Activated CD4-positive, CD25-positive, alpha-beta regulatory T cell treated with anti-CD3 and anti-CD28 coated beads, Interleukin-2, amount 50 U/mL, for 16 hours (primary cell): Measurements from ENCODE around the gene AKAP12.

Experiments
- DNase-seq: peaks from one replicate; pipeline ENCODE4 v3.0.0-alpha.2; 2020; ENCODE audit warnings: low read depth, low spot score

Gene AKAP12, protein sequence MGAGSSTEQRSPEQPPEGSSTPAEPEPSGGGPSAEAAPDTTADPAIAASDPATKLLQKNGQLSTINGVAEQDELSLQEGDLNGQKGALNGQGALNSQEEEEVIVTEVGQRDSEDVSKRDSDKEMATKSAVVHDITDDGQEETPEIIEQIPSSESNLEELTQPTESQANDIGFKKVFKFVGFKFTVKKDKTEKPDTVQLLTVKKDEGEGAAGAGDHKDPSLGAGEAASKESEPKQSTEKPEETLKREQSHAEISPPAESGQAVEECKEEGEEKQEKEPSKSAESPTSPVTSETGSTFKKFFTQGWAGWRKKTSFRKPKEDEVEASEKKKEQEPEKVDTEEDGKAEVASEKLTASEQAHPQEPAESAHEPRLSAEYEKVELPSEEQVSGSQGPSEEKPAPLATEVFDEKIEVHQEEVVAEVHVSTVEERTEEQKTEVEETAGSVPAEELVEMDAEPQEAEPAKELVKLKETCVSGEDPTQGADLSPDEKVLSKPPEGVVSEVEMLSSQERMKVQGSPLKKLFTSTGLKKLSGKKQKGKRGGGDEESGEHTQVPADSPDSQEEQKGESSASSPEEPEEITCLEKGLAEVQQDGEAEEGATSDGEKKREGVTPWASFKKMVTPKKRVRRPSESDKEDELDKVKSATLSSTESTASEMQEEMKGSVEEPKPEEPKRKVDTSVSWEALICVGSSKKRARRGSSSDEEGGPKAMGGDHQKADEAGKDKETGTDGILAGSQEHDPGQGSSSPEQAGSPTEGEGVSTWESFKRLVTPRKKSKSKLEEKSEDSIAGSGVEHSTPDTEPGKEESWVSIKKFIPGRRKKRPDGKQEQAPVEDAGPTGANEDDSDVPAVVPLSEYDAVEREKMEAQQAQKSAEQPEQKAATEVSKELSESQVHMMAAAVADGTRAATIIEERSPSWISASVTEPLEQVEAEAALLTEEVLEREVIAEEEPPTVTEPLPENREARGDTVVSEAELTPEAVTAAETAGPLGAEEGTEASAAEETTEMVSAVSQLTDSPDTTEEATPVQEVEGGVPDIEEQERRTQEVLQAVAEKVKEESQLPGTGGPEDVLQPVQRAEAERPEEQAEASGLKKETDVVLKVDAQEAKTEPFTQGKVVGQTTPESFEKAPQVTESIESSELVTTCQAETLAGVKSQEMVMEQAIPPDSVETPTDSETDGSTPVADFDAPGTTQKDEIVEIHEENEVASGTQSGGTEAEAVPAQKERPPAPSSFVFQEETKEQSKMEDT (N-terminal part only)

DNA sequence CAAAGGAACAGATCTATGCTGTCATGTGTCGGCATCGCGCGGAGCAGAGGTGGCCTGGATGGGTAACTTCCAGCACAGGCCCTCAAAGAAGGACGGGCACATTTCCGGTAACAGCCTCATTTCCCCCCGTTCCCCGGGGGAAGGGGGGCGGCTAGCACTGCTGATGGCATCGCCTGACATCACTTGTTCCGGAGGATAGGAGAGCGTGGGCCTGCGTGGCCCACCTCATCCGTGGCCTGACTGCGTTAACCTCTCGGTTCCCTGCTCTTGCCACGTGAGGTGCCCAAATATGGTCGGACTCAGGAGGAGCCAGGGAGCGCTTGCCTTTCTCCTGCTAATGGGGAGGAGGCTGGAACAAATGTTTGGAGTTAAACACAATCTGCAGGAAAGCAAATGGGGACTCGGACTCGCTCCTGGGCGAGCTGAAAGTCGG, at the start of gene AKAP12:
Gene AKAP12, plus strand, starts transcription at position 365 of the 433 bp plus-strand sequence. CDS start 596 bp downstream, outside the sequence.
- no peak for DNase-seq

DNA sequence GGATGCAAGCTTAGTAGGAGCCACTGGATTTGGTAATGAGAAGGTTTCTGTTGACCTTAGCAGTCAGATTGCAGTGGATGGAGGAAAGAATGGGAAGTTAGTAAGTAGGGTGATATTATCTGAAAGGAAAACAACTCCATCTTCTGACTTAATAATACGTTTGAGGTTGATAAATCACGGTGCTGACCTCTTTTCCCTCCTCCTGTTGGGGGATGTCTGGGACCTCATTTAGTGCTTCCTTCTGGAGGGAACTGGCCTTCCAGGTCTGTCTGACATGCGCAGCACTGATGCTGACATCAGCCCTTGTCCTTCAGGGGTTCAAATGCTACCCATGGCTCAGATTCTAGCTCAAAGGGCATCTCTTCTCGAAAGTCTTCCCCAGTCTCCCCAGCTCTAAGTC, 48.2 kb upstream of the AKAP12 start:
- no peak for DNase-seq

DNA sequence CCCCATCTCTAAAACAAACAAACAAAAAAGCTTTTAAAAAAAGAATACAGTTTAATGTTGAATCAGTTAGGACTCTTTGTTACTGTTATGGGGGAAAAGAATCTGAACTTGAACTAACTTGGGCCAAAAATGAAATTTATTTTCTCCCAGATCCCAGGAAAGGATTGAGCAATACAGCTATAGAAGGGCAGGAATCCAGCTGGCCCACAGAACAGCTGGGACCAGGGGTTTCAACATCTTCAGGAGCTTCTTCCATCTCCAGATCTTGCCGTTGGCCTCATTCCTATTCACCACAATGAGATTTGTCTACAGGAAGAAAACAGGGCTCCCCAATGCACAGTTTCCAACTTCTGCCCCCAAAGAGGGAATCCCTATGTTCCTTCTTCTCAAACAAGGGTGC, 43.2 kb upstream of the AKAP12 start:
- no peak for DNase-seq

DNA sequence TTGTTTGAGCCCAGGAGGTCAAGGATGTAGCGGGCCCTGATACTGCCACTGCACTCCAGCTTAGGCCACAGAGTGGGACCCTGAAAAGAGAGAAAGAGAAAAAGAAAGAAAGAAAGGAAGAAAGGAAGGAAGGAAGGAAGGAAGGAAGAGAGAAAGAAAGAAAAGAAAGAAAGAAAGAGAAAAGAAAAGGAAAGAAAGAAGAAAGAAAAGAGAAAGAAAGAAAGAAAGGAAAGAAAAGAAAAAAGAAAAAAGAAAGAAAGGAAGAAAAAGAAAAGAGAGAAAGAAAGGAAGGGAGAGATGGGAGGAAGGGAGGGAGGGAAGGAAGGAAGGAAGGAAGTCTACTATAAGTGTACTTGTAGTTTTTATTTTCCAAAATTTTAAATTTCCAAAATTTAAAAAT, 42.2 kb upstream of the AKAP12 start:
- DNase-seq: no peak

DNA sequence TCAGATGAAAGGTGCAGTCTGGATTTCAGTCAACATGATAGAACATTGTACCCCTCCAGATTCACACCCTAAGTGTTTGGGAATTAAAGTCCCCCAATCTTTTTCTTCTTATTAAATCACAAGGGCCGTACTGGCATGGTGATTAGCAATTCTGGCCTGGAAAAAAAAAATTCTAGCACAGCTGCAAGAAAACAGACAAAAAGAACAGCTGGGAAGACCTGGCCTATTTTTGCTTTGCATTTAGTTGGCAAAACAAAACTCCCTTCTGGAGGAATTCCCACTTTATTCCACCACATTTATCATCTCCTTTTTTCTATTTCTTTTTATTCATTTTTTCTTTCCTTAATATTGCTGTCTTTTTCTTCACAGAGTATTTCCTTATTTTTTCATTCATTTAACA, 39.8 kb upstream of the AKAP12 start:
- DNase-seq: no peak

DNA sequence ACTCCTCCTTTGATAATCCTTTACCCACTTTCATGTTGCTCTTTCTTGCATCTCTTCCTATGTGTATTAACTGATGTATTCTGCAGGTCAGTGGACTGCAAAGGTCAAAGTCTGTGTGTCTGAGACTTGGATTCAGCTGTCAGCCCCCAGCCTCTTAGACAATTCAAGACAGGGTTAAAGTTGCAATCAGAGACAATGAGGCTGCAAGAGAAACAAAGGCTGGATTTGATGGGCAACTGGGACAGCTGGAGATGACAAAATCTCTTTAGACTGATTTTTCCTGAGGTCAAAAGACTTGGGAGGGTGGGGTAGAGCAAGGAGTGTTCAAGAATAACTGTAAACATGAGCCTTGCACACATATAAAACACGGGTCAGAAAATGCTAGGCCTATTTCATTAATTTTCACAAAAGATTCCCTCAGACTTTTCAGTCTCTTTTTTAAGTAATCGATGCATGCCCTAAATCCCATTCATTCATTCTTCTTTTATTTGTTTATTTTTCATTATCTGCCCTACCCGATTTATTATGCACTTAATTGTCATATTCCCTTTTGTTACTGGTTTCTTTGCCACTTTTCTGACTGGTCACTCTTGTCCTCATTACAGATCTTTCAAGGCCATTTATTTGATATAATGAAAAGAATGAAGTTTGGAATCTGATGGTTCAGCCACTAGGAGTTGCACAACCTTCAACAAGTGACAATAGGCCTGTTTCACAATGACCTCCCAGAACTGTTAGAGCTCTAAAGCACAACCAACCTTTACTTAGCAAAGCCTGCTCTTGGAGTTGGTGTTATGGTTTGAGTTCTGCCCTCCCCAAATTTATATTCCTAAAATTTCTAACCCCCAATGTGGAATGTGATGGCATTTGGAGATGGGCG, 33.8 kb upstream of the AKAP12 start:
- no peak for DNase-seq

DNA sequence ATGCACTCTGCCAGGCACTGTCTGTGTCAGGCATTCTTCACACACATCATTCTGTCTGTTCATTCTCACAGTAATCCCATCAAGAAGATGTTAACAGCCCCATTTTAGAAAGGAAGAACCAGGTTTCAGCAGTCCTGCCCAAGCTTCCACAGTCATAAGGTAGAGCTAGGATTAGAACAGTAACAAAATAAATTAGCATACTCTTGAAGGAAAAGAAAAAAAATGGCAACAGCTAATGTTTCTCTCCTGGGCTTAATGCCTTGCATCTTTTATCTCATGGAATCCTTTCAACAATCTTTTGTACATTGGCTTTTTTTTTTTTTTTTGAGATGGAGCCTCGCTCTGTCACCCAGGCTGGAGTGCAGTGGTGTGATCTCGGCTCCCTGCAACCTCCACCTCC, 32.1 kb upstream of the AKAP12 start:
- no peak for DNase-seq

DNA sequence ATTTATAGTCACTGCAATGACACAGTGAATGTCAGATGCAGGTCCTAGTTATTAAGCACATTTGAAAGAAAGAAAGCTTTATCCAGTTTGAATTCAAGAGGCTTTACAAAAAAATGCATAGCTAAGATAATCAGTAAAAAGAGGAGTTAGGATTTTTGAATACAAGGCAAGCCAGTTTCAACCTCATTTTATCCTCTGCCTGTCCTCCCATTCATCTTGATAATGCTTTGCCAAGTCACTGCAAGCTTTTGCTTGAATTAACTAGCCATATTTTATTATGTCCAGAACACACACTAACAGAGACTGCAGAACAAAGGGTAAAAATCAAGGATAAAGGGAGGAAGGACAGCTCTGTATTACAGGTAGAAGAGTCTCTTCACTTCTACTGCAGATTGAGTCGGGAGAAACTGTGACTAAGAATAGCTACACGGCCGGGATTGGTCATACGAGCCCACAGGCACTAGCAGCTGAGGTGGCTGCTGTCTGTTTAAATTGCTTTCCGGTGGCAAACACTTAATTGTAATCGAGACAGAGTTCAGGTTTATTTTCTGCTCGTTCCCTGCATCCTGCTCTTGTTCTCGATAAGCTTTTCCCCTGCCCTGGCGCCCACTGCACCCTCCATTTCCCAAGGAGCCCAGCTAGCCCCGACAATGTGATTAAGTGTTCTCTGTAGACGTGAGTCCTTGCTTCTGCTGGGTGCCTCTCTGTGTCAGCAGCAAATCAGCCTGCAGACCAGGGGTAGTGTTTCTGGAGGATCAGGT, 30.5 kb upstream of the AKAP12 start:
- DNase-seq: no peak

DNA sequence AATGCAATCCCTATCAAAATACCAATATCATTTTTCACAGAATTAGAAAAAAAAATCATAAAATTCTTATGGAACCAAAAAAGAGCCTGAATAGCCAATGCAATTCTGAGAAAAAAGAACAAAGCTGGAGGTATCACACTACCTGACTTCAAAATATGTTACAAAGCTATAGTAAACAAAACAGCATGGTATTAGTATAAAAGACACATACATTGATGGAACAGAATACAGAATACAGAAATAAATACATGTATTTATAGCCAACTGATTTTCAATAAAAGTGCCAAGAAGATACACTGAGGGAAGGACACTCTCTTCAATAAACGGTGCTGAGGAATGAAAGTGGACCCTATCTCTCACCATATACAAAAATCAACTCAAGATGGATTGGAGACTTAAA, 28.7 kb upstream of the AKAP12 start:
- no peak for DNase-seq

DNA sequence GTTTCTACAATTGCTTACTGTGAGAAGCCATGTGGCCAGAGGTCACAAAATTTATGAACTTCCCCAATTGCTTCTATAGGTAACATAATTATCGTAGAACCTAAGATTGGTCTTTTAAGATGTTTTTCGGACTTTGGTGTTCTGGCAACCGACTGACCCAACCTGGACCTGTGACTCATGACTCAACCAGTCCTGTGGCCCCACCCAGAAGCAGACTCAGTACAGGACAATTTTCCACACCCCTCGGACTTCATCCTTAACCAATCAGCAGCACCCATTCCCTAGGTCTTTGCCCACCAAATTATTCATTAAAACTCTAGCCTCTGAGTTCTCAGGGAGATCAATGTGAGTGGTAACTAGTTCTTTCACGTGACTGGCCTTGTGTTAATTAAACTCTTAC, 26.4 kb upstream of the AKAP12 start:
- no peak for DNase-seq

DNA sequence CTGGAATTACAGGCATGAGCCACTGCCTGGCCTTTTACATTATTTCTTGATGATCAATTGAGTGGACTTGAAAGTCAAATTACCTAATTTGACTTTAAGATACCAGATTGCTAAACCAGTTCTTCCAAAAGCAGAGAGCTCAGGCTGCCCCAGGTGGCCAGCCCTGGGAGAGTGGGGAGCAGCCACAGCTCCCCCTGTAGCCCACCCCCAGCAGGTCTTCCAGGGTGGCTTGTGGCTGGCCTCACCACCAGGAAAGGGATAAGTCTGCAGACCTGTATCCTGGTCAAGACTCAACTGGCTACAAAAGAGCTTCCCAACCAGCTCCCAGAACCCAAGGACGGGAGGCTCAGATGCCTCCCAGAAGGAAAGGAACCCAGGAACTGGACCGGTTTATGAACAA, 23.8 kb upstream of the AKAP12 start:
- DNase-seq: no peak

DNA sequence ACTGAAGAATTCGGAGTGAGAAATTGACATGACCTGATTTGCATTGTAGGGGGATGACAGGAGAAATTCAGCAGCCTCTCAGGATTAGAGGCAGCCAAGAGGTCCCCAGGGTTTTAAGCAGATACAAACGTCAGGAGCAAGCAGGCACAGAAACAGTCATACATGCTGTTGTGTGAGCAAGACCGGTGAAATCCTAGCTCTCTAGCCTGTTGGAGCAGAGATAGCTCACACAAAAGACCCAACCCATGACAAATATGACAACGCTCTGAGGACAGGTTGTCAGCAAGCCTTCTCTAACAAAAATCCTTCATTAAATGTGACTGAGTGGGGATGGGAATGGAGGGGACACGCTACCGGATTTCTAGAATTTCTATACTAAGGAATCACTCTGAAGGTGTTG, 23.0 kb upstream of the AKAP12 start:
- DNase-seq: no peak

DNA sequence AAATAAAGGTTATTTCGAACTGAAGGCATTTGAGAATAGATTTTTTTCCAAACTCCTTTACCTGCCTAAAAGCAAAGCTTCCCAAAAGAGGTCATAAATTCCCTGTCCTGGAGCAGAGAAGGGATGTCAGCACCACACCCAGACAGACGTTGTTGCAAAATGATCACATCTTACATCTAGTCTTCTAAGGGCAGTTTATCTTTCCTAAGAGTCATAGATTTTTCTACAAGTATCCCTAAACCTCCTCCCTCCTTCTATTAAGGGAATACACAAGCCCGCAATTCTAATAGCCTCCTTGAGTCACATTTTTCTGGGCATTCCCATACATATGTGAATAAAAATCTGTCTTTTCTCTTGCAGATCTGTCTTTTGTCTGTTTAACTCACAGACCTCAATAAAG, 20.6 kb upstream of the AKAP12 start:
- DNase-seq: no peak

DNA sequence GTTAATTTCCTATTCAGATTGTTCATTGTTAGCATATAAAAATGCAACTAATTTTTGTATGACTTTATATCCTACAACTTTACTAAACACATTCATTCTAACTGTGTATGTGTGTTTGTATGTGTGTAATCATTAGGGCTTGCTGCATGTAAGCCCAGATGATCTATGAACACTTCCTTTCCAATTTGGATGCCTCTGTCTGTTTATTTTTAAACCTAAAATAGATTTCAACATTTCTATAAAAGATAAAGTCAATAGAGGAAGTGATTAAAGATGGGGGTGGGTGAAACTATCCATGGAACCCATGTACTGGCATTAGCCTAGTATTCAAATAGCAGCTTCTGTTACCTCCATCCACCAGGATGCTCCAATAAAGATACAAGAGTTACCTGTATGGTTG, 15.7 kb upstream of the AKAP12 start:
- DNase-seq: no peak

DNA sequence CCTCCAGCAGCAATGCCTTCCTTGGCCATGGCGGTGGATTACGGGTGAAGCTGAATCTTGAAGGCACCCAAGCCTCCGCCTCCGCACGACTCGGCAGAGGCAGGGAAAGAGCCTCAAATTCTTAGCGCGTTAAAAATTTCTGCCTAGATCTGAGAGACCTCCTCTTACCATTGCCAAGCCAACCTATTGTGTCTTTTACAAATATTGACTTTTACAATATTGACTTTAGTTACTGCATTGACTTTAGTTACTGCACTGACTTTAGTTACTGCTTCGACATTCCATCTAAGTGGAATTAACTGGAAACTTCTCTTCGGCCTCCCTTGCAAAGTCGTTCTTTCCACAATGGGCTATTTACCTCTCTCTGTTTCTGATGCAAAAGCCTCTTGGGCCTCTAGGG, 13.8 kb upstream of the AKAP12 start:
- DNase-seq: no peak

DNA sequence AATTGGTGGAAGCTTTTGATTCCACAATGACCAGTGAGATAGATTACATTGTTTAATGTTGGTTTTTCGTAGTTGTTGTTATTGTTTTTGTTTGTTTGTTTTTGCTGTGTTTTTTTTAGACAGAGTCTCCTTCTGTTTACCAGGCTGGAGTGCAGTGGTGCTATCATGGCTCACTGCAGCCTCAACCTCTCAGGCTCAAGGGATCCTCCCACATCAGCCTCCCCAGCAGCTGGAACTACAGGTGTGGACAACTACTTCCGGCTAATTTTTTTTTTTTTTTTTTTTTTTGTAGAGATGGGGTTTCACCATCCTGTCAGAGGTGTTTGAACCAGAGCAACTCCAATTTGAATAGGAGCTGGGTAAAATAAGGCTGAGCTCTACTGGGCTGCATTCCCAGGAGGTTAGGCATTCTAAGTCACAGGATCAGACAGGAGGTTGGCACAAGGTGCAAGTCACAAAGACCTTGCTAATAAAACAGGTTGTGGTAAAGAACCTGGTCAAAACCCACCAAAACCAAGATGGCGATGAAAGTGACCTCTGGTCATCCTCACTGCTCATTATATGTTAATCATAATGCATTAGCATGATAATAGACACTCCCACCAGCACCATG, 10.9 kb upstream of the AKAP12 start:
- no peak for DNase-seq

DNA sequence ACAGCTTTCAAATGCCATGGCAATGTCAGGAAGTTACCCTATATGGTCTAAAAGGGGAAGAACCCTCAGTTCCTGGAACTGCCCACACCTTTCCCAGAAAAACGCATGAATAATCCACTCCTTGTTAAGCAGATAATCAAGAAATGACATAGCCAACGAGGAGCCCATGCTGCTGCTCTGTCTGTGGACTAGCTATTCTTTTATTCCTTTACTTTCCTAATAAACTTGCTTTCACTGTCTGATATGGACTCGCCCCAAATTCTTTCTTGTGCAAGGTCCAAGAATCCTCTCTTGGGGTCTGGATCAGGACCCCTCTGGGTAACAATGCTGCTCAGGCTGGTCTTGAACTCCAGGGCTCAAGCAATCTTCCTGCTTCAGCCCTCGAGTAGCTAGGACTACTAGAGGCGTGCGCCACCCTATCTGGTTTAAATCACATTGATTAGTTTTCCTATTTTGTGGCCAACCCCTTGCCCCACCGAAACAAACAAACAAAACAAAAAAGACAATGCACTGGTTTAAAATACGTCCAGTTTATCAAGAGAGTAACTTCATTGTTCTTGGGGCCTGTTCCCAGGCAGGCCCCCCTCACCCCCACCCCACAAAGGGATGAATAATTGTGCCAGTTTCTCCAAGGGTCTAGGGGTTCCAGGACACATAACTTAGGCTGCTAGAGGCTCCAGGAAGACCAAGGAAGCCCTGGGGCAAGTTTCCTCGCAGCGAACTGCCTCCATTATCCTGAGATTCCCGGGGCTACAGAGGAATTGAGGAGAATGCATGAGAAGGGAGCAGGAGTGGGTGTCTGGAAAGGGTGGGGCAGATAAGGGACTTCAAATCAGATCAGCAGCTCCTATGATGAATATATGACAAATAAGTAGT, 10.1 kb upstream of the AKAP12 start:
- DNase-seq: no peak

DNA sequence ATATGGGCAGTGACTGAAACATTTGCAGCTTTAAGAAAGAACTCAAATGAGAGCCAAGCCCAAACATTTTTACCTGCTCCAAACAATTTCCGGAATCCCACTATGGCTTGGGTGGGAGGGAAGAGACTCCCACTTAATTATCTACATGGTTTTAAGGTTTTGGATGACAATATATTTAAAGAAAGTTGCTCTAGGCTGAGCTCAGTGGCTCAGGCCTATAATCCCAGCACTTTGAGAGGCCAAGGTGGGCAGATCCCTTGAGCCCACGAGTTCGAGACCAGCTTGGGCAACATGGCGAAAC, 9.5 kb upstream of the AKAP12 start:
- no peak for DNase-seq

DNA sequence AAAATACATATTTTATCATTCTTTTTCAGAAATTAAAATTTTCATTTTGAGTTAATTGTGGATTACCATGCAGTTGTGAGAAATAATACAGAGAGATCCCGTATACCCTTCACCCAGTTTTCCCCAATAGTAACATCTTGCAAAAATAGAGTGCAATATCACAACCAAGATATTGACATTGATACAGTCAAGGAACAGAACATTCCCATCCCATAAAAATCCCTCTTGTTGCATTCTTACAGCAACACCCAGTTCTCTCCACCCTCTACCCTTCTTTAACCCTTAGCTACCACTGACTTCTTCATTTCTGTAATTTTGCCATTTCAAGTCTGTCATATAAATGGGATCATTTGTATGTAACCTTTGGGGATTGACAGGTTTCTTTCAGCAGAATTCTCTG, 6.9 kb upstream of the AKAP12 start:
- no peak for DNase-seq
